Measurements from ENCODE around the gene DHDH.
A peak's percentile ranks its signal among the peaks of the same experiment; 100 is the strongest.
"Not testable (repeated sequence)": the region's sequence is repeated elsewhere in the genome, so short reads cannot be mapped to it uniquely, and the experiment has no call there.

Gene DHDH

GRCh38 chr19:48933382-48933932, at the start of gene DHDH:
DHDH (plus strand) TSS chr19:48933699; CDS start chr19:48933722, 23 bp downstream.
- DNase-seq = peak; percentile 85

DNA sequence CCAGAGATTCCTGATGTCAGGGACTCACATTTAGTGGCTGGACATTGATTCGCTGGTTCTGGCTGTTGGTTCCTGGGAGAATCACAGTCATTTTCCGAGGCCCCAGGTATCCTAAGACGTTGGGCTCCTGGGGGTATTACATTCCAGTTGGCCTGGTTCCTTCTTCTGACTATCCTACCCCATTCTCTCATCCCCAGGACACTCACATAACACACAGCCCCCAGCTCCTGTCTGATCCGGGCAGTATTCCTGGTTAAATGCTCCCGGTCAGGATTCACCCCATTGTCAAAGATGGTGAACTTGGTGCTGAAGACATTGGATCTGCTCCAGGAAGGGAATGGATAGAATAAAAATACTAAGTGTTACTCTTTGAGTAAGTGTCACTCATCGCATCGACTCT, 49.8 kb upstream of the DHDH start:
- DNase-seq = no peak

GRCh38 chr19:48887861-48888612, 45.5 kb upstream of the DHDH start:
- DNase-seq = no peak

- DNase-seq = not testable (repeated sequence)
These were observed 44.0 kb upstream of the DHDH start for GRCh38 chr19:48889496-48889895.

DNA sequence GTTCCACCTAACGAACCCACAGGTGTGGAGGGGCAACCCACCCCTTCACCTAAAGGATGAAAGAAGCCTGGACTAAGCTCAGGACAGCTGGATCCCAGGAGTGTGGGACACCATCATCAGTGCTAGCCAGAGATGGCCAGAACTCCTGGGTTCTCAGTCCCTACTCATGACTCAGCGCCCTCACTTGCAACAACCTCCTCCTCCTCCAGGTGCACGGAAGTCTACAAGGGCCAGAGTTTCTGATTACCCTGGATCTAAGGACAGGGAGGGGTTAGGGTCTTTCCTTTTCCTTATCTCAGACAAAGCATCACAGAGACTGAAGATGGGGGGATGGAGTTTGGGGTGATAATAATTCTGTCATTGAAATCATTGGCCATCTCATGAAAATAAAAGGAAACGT, 42.9 kb upstream of the DHDH start:
- DNase-seq = no peak

DNA sequence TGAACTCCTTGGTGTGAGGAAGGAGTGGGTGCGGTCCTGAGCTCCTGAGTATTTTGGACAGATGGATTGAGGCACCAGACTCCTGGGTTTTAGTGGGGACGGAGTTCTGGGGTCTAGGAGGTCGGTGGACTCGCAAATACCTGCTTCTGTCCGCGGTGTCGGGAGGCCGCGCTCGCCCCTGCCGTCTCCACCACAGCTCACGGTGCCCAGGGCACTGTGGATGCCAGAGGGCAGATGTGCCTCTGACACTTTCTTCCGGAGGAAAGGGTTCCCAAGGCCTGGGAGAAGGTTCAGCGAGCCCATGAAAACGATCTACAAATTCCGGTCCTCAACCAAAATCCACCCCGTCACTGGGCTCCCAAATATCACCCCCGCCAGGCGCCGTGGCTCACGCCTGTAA, 38.3 kb upstream of the DHDH start:
- no peak for DNase-seq

DNA sequence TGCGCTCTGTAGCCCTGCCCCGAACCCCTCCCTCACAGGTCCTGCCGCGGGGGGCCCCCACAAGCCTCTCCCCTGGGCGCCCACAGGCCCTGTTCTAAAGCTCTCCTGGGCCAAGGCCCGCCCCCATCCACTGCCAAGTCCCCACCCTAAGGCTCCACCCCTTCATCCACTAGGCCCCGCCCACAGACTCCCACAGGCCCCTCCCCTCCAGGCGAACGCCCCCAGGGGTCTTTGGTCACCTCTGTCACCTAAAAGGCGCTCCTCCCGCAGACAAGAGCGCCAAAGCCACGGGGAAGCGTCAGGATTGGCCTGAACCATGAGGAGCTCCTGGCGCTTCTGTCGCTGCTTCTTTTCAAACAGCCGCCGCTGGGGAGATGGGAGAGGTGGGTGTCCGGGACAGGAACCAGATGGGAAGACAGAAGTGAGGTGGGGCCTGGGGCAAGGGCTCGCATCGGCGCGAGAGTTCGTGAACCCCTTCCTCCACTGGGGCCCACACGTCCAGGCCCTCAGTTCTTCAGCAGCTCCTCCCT, 37.2 kb upstream of the DHDH start:
- peak; percentile 28 for DNase-seq

DNA sequence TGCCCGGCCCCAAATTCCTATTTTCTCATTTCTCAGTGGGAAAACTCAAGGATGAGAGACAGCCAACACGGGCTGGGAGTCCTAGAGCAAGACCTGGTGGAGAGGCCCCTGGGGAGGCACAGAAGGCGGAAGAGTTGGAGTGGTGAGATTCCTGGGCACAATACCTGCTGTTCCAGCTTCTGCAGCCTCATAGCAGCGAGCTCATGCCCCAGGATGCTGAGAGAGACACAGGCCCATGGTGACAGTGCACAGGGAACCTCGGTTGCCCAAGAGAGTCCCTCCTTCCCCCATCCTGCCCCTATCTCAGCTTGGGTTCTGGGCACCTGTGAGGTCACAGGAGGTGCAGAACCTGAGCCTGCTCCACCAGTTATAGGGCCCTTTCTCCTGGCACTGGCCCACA, 36.3 kb upstream of the DHDH start:
- DNase-seq = no peak

DNA sequence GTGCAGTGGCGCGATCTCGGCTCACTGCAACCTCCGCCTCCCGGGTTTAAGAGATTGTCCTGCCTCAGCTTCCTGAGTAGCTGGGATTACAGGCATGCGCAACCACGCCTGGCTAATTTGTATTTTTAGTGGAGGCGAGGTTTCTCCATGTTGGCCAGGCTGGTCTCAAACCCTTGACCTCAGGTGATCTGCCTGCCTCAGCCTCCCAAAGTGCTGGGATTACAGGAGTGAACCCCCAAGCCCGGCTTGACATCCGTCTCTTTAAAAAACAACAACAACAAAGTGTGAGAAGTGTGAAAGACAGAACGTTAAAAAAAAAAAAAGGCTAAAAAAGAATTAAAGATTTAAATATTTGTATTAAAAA, 34.1 kb upstream of the DHDH start:
- not testable (repeated sequence) for DNase-seq

GRCh38 chr19:48899781-48900476, 33.6 kb upstream of the DHDH start, which contains the start of gene NUCB1:
NUCB1 (plus strand) TSS chr19:48900312; CDS start chr19:48900797, 485 bp downstream.
- peak; percentile 99 for DNase-seq

DNA sequence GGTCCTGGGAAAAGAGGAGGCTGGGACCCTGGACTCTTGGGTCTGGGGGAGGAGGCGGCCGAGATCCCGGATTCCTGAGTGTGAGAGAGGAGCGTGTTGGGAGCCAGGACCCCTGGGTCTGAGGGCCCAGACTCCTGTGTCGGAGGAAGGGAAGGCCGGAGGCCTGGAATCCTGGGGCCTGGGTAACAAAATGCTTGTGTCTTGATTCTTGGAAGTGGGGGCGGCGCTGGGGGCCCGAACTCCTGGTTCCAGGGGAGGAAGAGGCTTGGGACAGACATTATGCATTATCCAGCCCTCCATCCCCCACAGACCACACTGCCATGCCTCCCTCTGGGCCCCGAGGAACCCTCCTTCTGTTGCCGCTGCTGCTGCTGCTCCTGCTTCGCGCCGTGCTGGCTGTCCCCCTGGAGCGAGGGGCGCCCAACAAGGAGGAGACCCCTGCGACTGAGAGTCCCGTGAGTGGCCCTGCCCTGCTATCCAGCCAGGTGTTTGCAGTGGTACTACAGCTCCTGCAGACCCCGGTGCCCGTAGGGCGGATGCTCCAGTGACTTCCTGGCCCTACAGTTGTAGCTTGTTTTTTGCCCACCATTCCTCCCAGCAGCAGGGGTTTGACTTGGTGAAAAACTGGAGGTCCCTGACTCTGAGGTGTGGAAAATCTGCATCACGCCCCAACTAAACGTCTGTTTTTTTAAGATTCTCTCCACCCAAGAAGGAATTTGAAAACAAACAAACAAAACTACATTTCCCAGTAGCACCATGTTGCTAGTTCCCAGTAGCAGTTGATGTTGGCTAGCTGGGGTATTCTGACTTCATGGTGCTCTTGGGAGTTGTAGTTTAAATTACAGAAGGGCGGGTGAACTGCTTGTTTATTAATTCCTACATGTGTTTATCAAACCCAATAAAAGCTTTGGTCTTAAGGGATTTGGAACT, 32.8 kb upstream of the DHDH start:
- no peak for DNase-seq

DNA sequence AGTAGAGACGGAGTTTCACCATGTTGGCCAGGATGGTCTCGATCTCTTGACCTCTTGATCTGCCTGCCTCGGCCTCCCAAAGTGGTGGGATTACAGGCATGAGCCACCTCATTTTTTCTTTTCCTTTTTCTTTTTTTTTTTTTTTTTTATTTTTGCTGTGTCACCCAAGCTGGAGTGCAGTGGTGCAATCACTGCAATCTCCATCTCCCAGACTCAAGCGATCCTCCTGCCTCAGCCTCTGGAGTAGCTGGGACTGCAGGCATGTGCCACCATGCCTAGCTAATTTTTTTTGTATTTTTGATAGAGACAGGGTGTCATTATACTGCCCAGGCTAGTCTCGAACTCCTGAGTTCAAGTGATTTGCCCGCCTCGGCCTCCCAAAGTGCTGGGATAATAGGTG, 31.2 kb upstream of the DHDH start:
- DNase-seq = not testable (repeated sequence)

GRCh38 chr19:48903788-48904187, 29.7 kb upstream of the DHDH start:
- not testable (repeated sequence) for DNase-seq

GRCh38 chr19:48905664-48906063, 27.8 kb upstream of the DHDH start:
- no peak for DNase-seq

- DNase-seq = no peak
These were observed 27.2 kb upstream of the DHDH start for GRCh38 chr19:48906324-48906723.

- DNase-seq = no peak
These were observed 25.8 kb upstream of the DHDH start for GRCh38 chr19:48907671-48908070.

DNA sequence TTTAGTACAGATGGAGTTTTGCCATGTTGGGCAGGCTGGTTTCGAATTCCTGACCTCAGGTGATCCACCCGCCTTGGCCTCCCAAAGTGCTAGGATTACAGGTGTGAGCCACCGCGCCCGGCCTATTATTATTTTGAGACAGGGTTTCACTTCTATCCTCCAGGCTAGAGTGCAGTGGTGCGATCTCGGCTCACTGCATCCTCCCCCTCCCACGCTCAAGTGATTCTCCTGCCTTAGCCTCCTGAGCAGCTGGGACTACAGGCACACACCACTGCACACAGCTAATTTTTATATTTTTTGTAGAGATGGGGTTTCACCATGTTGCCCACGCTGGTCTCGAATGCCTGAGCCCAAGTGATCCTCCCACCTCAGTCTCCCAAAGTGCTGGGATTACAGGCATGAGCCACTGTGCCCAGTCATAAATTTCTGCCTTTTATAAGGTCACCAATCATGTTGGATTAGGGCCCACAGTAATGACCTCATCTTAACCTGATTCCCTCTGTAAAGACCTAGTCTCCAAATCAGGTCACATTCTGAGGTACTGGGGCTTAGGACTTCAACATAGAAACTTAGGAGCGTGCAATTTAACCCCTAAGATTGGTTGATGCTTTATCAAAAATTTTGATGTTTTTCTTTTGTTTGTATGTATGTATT, 23.9 kb upstream of the DHDH start:
- not testable (repeated sequence) for DNase-seq

DNA sequence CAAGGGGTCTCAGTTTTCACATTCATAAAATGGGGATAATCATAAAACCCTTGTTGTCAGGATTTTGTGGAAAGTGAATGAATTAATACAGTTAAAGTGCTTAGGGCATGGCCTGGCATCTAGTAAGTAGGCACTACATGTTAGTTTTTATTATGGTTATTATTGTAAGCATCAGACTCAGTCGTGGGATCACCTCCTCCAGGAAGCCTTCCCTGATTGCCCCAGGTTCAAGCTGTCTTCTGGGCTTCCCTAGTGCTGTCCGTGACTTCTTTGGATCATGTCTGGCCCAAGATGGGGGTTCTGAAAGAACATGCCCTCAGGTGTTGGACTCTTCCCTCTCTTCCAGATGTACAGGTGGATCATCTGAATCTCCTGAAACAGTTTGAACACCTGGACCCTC, 22.7 kb upstream of the DHDH start:
- no peak for DNase-seq

DNA sequence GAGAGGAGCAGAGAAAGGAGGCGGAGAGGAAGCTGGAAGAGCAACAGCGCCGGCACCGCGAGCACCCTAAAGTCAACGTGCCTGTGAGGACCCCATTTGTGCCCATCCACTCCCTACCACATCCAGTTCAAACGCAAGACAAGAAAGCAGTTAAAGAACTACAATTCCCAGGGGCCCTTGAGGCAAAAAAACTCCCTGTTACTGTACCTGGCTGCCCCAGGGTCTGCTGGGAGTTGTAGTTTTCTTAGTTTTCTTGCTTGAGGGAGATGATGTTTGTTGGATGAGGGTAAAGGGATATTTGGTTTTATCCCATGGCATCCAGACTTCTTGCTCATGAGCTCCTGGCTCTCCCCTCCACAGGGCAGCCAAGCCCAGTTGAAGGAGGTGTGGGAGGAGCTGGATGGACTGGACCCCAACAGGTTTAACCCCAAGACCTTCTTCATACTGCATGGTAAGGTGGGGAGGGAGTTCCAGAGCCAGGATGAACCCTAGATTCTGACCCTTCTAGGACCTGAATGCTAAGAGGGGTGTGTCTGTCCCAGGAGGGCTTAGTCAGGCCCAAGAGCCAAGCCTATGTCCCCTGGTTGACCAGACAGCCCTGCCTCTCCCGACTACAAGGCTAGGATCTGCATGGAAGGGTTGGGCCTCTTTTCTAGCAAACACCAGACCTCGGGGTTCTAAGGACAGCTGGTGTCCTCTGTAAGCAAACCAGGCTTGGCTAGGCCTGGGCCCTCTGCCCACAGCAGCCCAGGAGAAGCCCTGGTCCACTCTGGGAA, 20.2 kb upstream of the DHDH start:
- DNase-seq = no peak

GRCh38 chr19:48914181-48914580, 19.3 kb upstream of the DHDH start:
- DNase-seq = no peak

GRCh38 chr19:48915757-48916156, 17.7 kb upstream of the DHDH start:
- no peak for DNase-seq

All from activated gamma-delta T cell treated with Interleukin-2 at 50 U/mL for 16 hours (primary cell).